GM21423 (cell line): ENCODE results near the gene FAM193B.

Experiments used
- ATAC-seq: cut with Tn5 transposase; IDR thresholded peaks from one replicate; pipeline ENCODE4 v1.9.1; 2021; ENCODE audit warnings: mild to moderate bottlenecking, moderate library complexity; ENCODE audit not compliant: unreplicated experiment

The FAM193B gene

GRCh38 chr5:177472460-177473442 lies 81.6 kb downstream of the FAM193B start:
- peak; percentile 53 for ATAC-seq

GRCh38 chr5:177471610-177472356 lies 82.6 kb downstream of the FAM193B start:
- no peak for ATAC-seq

GRCh38 chr5:177470759-177471536 lies 83.4 kb downstream of the FAM193B start:
- ATAC-seq, result no peak
